ENCODE results near the gene OR7G2.
"Not testable (repeated sequence)": the region's sequence is repeated elsewhere in the genome, so short reads cannot be mapped to it uniquely, and the experiment has no call there.

The OR7G2 gene

GRCh38 chr19:9073806-9074205 is 33.5 kb downstream of the OR7G2 start:
- no peak for DNase-seq (ENCODE audit: low spot score)

GRCh38 chr19:9071720-9072119 is 35.6 kb downstream of the OR7G2 start:
- DNase-seq (ENCODE audit: low spot score), result not testable (repeated sequence)

GRCh38 chr19:9070066-9070465 is 37.2 kb downstream of the OR7G2 start:
- DNase-seq (ENCODE audit: low spot score), result peak; percentile 13

GRCh38 chr19:9065457-9066014 is 41.7 kb downstream of the OR7G2 start:
- DNase-seq (ENCODE audit: low spot score), result no peak

GRCh38 chr19:9061879-9062278 is 45.4 kb downstream of the OR7G2 start:
- no peak for DNase-seq (ENCODE audit: low spot score)

- DNase-seq (ENCODE audit: low spot score), result no peak
Observed at GRCh38 chr19:9060564-9061340, 46.5 kb downstream of the OR7G2 start.

- no peak for DNase-seq (ENCODE audit: low spot score)
Observed at GRCh38 chr19:9058905-9059667, 48.2 kb downstream of the OR7G2 start.

- no peak for DNase-seq (ENCODE audit: low spot score)
Observed at GRCh38 chr19:9057505-9058258, 49.6 kb downstream of the OR7G2 start.

- DNase-seq (ENCODE audit: low spot score), result not testable (repeated sequence)
Observed at GRCh38 chr19:9056131-9056530, 51.1 kb downstream of the OR7G2 start.

GRCh38 chr19:9054765-9055164 is 52.5 kb downstream of the OR7G2 start:
- no peak for DNase-seq (ENCODE audit: low spot score)

- no peak for DNase-seq (ENCODE audit: low spot score)
Observed at GRCh38 chr19:9054207-9054606, 53.1 kb downstream of the OR7G2 start.

GRCh38 chr19:9053674-9054073 is 53.6 kb downstream of the OR7G2 start:
- not testable (repeated sequence) for DNase-seq (ENCODE audit: low spot score)

GRCh38 chr19:9052894-9053293 is 54.4 kb downstream of the OR7G2 start:
- no peak for DNase-seq (ENCODE audit: low spot score)
